LNCaP clone FGC (cell line): ENCODE data around the gene PDLIM5.

Source experiments
- DNase-seq: peaks from one replicate; pipeline ENCODE4 v3.0.0-alpha.2; 2011; ENCODE audit warnings: low read depth
- H3K4me3 ChIP-seq: 2 replicates; pipeline ENCODE4 v1.5.1; 2011; ENCODE audit warnings: mild to moderate bottlenecking, low read depth, low read length, control low read depth
- CTCF ChIP-seq: IDR thresholded peaks from 2 replicates; pipeline ENCODE4 v1.5.1; 2012; ENCODE audit warnings: mild to moderate bottlenecking; ENCODE audit not compliant: control insufficient read depth, insufficient read depth; ENCODE audit errors: extremely low read depth

The PDLIM5 gene

GRCh38 chr4:94649381-94650133 is 197.8 kb downstream of the PDLIM5 start:
- DNase-seq, result no peak
- H3K4me3 ChIP-seq, result no peak overlapping the region
- peak; percentile 33 for TF ChIP-seq CTCF

GRCh38 chr4:94650134-94650495 is 198.4 kb downstream of the PDLIM5 start:
- no peak for DNase-seq
- no peak overlapping the region for H3K4me3 ChIP-seq
- no peak for TF ChIP-seq CTCF

DNA sequence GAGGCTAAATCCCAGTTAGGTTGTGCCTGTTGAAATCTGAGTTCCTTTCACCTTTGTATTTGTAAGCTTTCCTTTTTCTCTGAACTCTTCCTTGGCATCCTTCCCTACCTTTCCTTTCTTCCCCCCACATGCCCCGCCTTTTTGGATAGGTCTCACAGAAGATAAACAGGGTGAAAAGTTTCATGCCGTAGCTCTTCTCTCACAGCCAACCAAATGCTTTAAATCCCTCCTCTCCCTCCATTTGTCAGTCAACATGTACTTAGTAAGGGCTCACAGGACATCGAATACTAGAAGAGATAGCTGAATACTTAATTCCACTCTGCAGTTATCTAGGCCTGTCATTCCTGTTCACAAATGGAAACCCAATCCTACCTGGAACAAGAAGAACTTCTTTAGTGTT is 198.9 kb downstream of the PDLIM5 start:
- no peak overlapping the region for H3K4me3 ChIP-seq
- TF ChIP-seq CTCF, result no peak
- DNase-seq, result peak; percentile 97

- DNase-seq, result peak; percentile 90
- TF ChIP-seq CTCF, result no peak
- H3K4me3 ChIP-seq, result no peak overlapping the region
Observed at GRCh38 chr4:94653095-94653649, 201.4 kb downstream of the PDLIM5 start.

DNA sequence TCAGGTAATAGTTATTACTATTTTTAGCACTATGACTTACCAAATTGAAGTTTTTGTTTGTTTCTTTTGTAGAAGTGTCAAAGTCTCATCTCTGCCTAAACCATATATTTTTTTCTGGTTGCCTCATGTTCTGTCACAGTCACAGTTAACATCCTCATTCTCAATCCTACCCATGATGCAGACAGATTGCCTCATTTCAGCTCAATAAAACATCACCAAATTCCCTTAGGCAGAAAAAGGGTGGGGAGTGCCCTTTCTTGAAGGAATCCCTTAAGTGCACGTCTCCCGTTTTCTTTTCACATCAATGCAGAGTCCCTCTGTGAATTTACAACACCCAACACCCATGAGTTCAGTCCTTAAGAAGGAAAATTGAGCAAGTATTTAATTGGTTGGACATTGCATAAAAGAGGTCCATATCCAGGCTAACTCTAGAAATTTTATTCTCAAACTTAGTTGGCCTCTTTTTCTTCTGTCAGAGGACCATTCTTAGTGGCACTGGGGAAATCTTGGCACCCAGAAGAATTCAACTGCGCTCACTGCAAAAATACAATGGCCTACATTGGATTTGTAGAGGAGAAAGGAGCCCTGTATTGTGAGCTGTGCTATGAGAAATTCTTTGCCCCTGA is 202.4 kb downstream of the PDLIM5 start:
- no peak for DNase-seq
- H3K4me3 ChIP-seq, result no peak overlapping the region
- TF ChIP-seq CTCF, result no peak

- TF ChIP-seq CTCF, result no peak
- no peak for DNase-seq
- H3K4me3 ChIP-seq, result no peak overlapping the region
Observed at GRCh38 chr4:94654714-94655113, 203.0 kb downstream of the PDLIM5 start.
